K562 (cell line): ENCODE results near the gene CEACAM18. TPM values are rescaled to one million over a fixed set of nuclear protein-coding genes. Genes with fewer than 3 reads are reported as not detected.

ENCODE experiments used
- BCL6 ChIP-seq: fragments of 250-450 bp; sonication (Bioruptor Pico); IDR thresholded peaks from 2 replicates; pipeline ENCODE4 v1.4.0; 2020
- ELF2 ChIP-seq: fragments of 250-450 bp; sonication (Bioruptor Pico); IDR thresholded peaks from 2 replicates; pipeline ENCODE4 v1.5.0; 2021; ENCODE audit warnings: mild to moderate bottlenecking
- MIER1 ChIP-seq: fragments of 450-650 bp; IDR thresholded peaks from 2 replicates; pipeline ENCODE4 v1.6.1; 2016; ENCODE audit warnings: antibody characterized with exemption, mild to moderate bottlenecking, low read depth
- MLLT1 ChIP-seq, 2 experiments: fragments of 450-650 bp; IDR thresholded peaks; 2 replicates each; pipeline ENCODE4 v1.6.1; 2016
- NCOA2 ChIP-seq, 2 experiments: fragments of 450-650 bp; IDR thresholded peaks; 2 replicates each; pipeline ENCODE4 v1.6.1; 2018; ENCODE audit warnings: mild to moderate bottlenecking in 2 of 2, moderate library complexity in 1 of 2; ENCODE audit not compliant: partially characterized antibody in 2 of 2
- NFIC ChIP-seq: fragments of 450-650 bp; IDR thresholded peaks from 2 replicates; pipeline ENCODE4 v1.6.1; 2017; ENCODE audit warnings: mild to moderate bottlenecking, inconsistent platforms
- NFRKB ChIP-seq: fragments of 450-650 bp; IDR thresholded peaks from 2 replicates; pipeline ENCODE4 v1.6.1; 2016; ENCODE audit warnings: low read depth
- RCOR1 ChIP-seq, 2 experiments: IDR thresholded peaks; 2 replicates each; pipeline ENCODE4 v1.6.1; 2012; ENCODE audit warnings: low read depth in 2 of 2, low read length in 2 of 2, borderline replicate concordance in 1 of 2, improper control_type of control experiment in 1 of 2
- TAF7 ChIP-seq: fragments of 450-650 bp; IDR thresholded peaks from 2 replicates; pipeline ENCODE4 v1.6.1; 2016; ENCODE audit warnings: missing genetic modification characterization, missing compliant biosample characterization
- TCF3 ChIP-seq: sonication (generic); formaldehyde crosslinking; IDR thresholded peaks from 2 replicates; pipeline ENCODE4 v1.4.0; 2020; ENCODE audit warnings: mild to moderate bottlenecking, missing genetic modification reagents
- TFAP4 ChIP-seq: sonication (generic); formaldehyde crosslinking; IDR thresholded peaks from 2 replicates; pipeline ENCODE4 v1.8.0; 2022; ENCODE audit warnings: missing genetic modification reagents, mild to moderate bottlenecking, moderate library complexity, borderline replicate concordance
- TGIF2 ChIP-seq: sonication (generic); formaldehyde crosslinking; IDR thresholded peaks from 2 replicates; pipeline ENCODE4 v1.8.1; 2022; ENCODE audit warnings: mild to moderate bottlenecking, missing genetic modification reagents, moderate library complexity
- YY1 ChIP-seq, 3 experiments: IDR thresholded peaks; 2 replicates each; pipeline ENCODE4 v1.6.1; 2011; ENCODE audit warnings: low read length in 2 of 3, mild to moderate bottlenecking in 2 of 3, moderate library complexity in 2 of 3, borderline replicate concordance in 1 of 3, control low read depth in 1 of 3, low read depth in 1 of 3; ENCODE audit not compliant: insufficient read depth in 3 of 3, insufficient replicate concordance in 2 of 3, control insufficient read depth in 1 of 3, insufficient read length in 1 of 3; ENCODE audit errors: extremely low read depth in 1 of 3
- ZC3H11A ChIP-seq: IDR thresholded peaks from 2 replicates; pipeline ENCODE4 v1.6.1; 2012; ENCODE audit warnings: low read depth, low read length, improper control_type of control experiment
- ZC3H4 ChIP-seq: sonication (generic); formaldehyde crosslinking; IDR thresholded peaks from 2 replicates; pipeline ENCODE4 v1.9.0; 2021; ENCODE audit warnings: missing genetic modification reagents, borderline replicate concordance
- ZNF140 ChIP-seq: fragments of 250-450 bp; sonication (Bioruptor Pico); IDR thresholded peaks from 2 replicates; pipeline ENCODE4 v1.8.0; 2021; ENCODE audit warnings: moderate library complexity, mild to moderate bottlenecking, inconsistent platforms
- ZNF398 ChIP-seq: fragments of 250-450 bp; sonication (Bioruptor Pico); IDR thresholded peaks from 2 replicates; pipeline ENCODE4 v1.8.0; 2021; ENCODE audit warnings: moderate library complexity, mild to moderate bottlenecking, inconsistent platforms
- ZNF740 ChIP-seq, 3 experiments: fragments of 200-800 bp in 1 of 3; sonication (Bioruptor generic) in 1 of 3; sonication (generic) in 1 of 3; formaldehyde crosslinking in 1 of 3; IDR thresholded peaks; 2 replicates each; pipeline versions ENCODE4 v1.6.1 to v1.8.0; 2016 to 2022; ENCODE audit warnings: mild to moderate bottlenecking in 2 of 3, missing compliant biosample characterization in 2 of 3, missing genetic modification characterization in 2 of 3, missing genetic modification reagents in 1 of 3
- ZSCAN32 ChIP-seq: fragments of 450-650 bp; formaldehyde crosslinking; IDR thresholded peaks from 2 replicates; pipeline ENCODE4 v1.4.0; 2020; ENCODE audit warnings: mild to moderate bottlenecking, moderate library complexity
- polyA plus RNA-seq, 8 experiments: library from polyadenylated mRNA; depleted of rRNA in 4 of 8; stranded (reverse) in 5 of 8; unstranded in 3 of 8; fragments of >200 nt; fragmentation: Nextera tagmentation in 2 of 8; fragmentation: Illumina TruSeq in 1 of 8; extraction: Ambion mirVana in 2 of 8; extraction: Trizol in 1 of 8; gene quantifications; 2 replicates each; pipeline versions ENCODE4 v1.2.1 to v1.2.3, GENCODE V29; 2011 to 2014; ENCODE audit warnings: inconsistent platforms in 1 of 8, missing spikeins in 1 of 8
- total RNA-seq, 7 experiments: library from RNA; depleted of rRNA in 6 of 7; stranded (reverse); fragments of >200 nt in 6 of 7; fragmentation: Illumina TruSeq in 2 of 7; extraction: Trizol in 2 of 7; gene quantifications; 2 replicates each; pipeline versions ENCODE4 v1.2.1 to v1.2.3, GENCODE V29; 2011 to 2021; ENCODE audit warnings: low replicate concordance in 1 of 7

CEACAM18 gene
- total and polyA plus RNA-seq, 9 of the 15 experiments (the other 6 are each of a cell fraction or from before 2014, with no cell fraction given) = 0.08 to 0.24 (median 0.15) TPM; not detected in 3

- TF ChIP-seq NFRKB (peak; percentile 77), ELF2 (peak; percentile 16; the same call in 1 of the 2 replicates), ZNF740 (CRISPR knock-in tag; IDR thresholded peaks at IDR 0.05) (no peak), ZNF740 (tag; IDR thresholded peaks at IDR 0.05) (0 out of 4 replicates have a peak, but pooled peaks of 1 of the 2 experiments have one; percentile 23), ZC3H11A (0 out of 2 replicates have a peak, but pooled peaks have one; percentile 44), NCOA2 (IDR thresholded peaks at IDR 0.05; ENCODE audit: partially characterized antibody in 2 of 2) (peak in 1 of 2 experiments; percentile 58), TGIF2 (CRISPR knock-in tag) (no peak), ZC3H4 (CRISPR knock-in tag) (no peak), NFIC (peak; percentile 59), BCL6 (no peak), TCF3 (CRISPR knock-in tag) (peak; percentile 68), RCOR1 (IDR thresholded peaks at IDR 0.05; ENCODE audit: borderline replicate concordance in 1 of 2, low read depth in 2 of 2, low read length in 2 of 2) (peak in 1 of 2 experiments; percentile 81; a peak in 1 of 4 replicates), ZNF398 (CRISPR knock-in tag) (no peak), TAF7 (tag) (peak; percentile 75), TFAP4 (CRISPR knock-in tag) (peak; percentile 87), YY1 (IDR thresholded peaks at IDR 0.05; ENCODE audit: borderline replicate concordance in 1 of 3, control insufficient read depth in 1 of 3, extremely low read depth in 1 of 3, insufficient read depth in 3 of 3, insufficient read length in 1 of 3, insufficient replicate concordance in 2 of 3, low read depth in 1 of 3, low read length in 2 of 3) (peak in 1 of 3 experiments; percentile 57), ZSCAN32 (no peak), MIER1 (peak; percentile 49; the same call in 1 of the 2 replicates), ZNF140 (CRISPR knock-in tag) (no peak), MLLT1 (IDR thresholded peaks at IDR 0.05) (peak; percentile 9 to 58; a peak in 2 of 4 replicates)
Measured at GRCh38 chr19:51467864-51468544, 10.3 kb upstream of the CEACAM18 start (continued).
